DND-41 (cell line): ENCODE results near the gene PRR23E.

Experiments
- ATAC-seq: fragments of 200-7000 bp; cut with Tn5 transposase; 3 replicates; pipeline ENCODE4 v1.9.1; 2021; ENCODE audit warnings: low read depth; ENCODE audit not compliant: insufficient read depth
- DNase-seq: peaks from one replicate; pipeline ENCODE4 v3.0.0-alpha.2; 2020
- H2AFZ ChIP-seq: 2 replicates; pipeline ENCODE4 v1.6.0; 2012; ENCODE audit warnings: low read depth, low read length
- H3K27ac ChIP-seq: 2 replicates; pipeline ENCODE4 v1.5.1; 2012; ENCODE audit warnings: low read length, inconsistent platforms
- H3K27me3 ChIP-seq: fragments of 200-600 bp; sonication (generic); 2 replicates; pipeline ENCODE4 v1.6.0; 2012; ENCODE audit warnings: low read length, mild to moderate bottlenecking, inconsistent platforms; ENCODE audit not compliant: insufficient read depth, poor library complexity
- H3K36me3 ChIP-seq: 2 replicates; pipeline ENCODE4 v1.5.1; 2012; ENCODE audit warnings: low read length, inconsistent platforms; ENCODE audit not compliant: insufficient read depth
- H3K4me1 ChIP-seq: 2 replicates; pipeline ENCODE4 v1.5.1; 2012; ENCODE audit warnings: mild to moderate bottlenecking, low read length; ENCODE audit not compliant: insufficient read depth
- H3K4me2 ChIP-seq: 2 replicates; pipeline ENCODE4 v1.6.0; 2012; ENCODE audit warnings: mild to moderate bottlenecking, moderate library complexity, low read length, inconsistent platforms; ENCODE audit not compliant: insufficient read depth
- H3K4me3 ChIP-seq, 2 experiments: fragments of 200-600 bp in 1 of 2; shearing (Covaris generic) in 1 of 2; 2 replicates each; pipeline ENCODE4 v1.5.1; 2012 to 2016; ENCODE audit warnings: inconsistent platforms in 2 of 2, low read length in 2 of 2, mild to moderate bottlenecking in 2 of 2, low read depth in 1 of 2, moderate library complexity in 1 of 2
- H3K79me2 ChIP-seq: 2 replicates; pipeline ENCODE4 v1.6.0; 2012; ENCODE audit warnings: low read length, inconsistent platforms; ENCODE audit not compliant: insufficient read depth
- H3K9ac ChIP-seq: 2 replicates; pipeline ENCODE4 v1.6.0; 2012; ENCODE audit warnings: low read depth, mild to moderate bottlenecking, inconsistent platforms, low read length, moderate library complexity
- H3K9me3 ChIP-seq: 2 replicates; pipeline ENCODE4 v1.5.1; 2012; ENCODE audit warnings: low read length, moderate library complexity, mild to moderate bottlenecking, inconsistent platforms; ENCODE audit not compliant: insufficient read depth, severe bottlenecking
- H4K20me1 ChIP-seq: 2 replicates; pipeline ENCODE4 v1.6.0; 2012; ENCODE audit warnings: low read length; ENCODE audit not compliant: insufficient read depth
- CTCF ChIP-seq: IDR thresholded peaks from 2 replicates; pipeline ENCODE4 v1.5.1; 2012; ENCODE audit warnings: borderline replicate concordance, low read length, moderate library complexity, mild to moderate bottlenecking; ENCODE audit not compliant: poor library complexity, severe bottlenecking; ENCODE audit errors: extremely low read depth
- EZH2 ChIP-seq: IDR thresholded peaks from 3 replicates; pipeline ENCODE4 v1.6.1; 2012; ENCODE audit warnings: borderline replicate concordance, low read depth, mild to moderate bottlenecking, moderate library complexity, low read length, inconsistent platforms; ENCODE audit not compliant: severe bottlenecking

Gene PRR23E

GRCh38 chr3:127211118-127212060 lies 18.5 kb downstream of the PRR23E start:
- no peak for ATAC-seq
- Histone ChIP-seq H3K9me3 (no peaks in the 10 kb centered on the region), H3K4me2 (no peak overlapping the region), H3K79me2 (no peaks in the 10 kb centered on the region), H3K27ac (no peak overlapping the region), H4K20me1 (no peaks in the 10 kb centered on the region), H3K4me1 (peaks cover 36% of the 10 kb centered on the region), H3K27me3 (no peaks in the 10 kb centered on the region), H3K36me3 (no peaks in the 10 kb centered on the region), H2AFZ (no peak overlapping the region), H3K9ac (no peak overlapping the region), H3K4me3 (no peak overlapping the region)
- DNase-seq: no peak
- no peak for TF ChIP-seq EZH2

DNA sequence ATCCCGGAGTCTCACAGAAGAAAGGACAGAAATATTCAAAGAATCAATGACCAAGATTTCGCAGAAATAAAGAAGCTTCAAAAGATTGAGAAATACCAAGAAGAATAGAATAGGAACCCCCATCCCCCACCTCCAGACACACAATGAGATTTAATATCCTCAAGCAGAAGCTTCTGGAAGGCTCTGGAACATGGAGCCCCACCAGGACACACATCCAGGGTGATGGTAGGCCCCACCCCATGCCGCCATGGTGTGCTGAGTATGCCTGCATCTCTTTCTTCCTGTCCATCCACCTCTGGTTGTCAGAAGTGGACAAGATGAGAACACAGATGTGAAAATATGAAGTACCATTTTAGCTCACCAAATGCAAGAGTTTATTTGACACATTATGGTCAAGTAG lies 19.3 kb downstream of the PRR23E start:
- H3K4me2 ChIP-seq: no peak overlapping the region
- TF ChIP-seq EZH2 (no peak), CTCF (no peak)
- H3K36me3 ChIP-seq: no peaks in the 10 kb centered on the region
- no peak for ATAC-seq
- H3K9me3 ChIP-seq: no peaks in the 10 kb centered on the region
- no peak overlapping the region for H3K4me3 ChIP-seq
- no peaks in the 10 kb centered on the region for H3K27me3 ChIP-seq
- H2AFZ ChIP-seq: no peak overlapping the region
- H3K27ac ChIP-seq: no peak overlapping the region
- DNase-seq: no peak
- H4K20me1 ChIP-seq: no peaks in the 10 kb centered on the region
- no peak overlapping the region for H3K9ac ChIP-seq
- peaks cover 41% of the 10 kb centered on the region for H3K4me1 ChIP-seq
- no peaks in the 10 kb centered on the region for H3K79me2 ChIP-seq

DNA sequence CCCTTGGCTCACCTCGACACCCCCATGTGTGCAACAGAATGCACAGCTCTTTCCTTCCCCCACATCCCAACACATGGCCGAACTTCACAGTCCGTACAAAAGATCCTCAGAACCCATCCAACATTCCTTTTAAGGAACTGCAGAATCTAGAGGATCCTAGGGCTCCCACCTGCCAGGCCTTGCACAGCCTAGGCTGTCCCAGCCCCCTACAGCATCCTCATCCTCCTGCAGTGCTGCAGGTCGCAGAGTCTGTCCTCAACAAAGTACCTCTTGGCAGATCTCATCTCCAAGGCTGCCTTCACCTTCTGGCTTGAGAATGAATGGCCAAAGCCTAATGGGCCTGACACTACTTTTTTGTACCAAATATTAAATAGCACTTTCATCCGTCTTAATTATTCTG lies 19.8 kb downstream of the PRR23E start:
- H3K9ac ChIP-seq: no peak overlapping the region

More for the DNA sequence above, 19.8 kb downstream of the PRR23E start:
- Histone ChIP-seq H3K4me1 (peaks cover 43% of the 10 kb centered on the region), H3K36me3 (no peaks in the 10 kb centered on the region), H3K27me3 (no peaks in the 10 kb centered on the region), H3K4me2 (no peak overlapping the region), H3K4me3 (no peak overlapping the region), H3K9me3 (no peaks in the 10 kb centered on the region), H3K79me2 (no peaks in the 10 kb centered on the region), H3K27ac (peak overlapping the region; percentile 32), H4K20me1 (no peaks in the 10 kb centered on the region), H2AFZ (no peak overlapping the region)
- no peak for DNase-seq
- TF ChIP-seq CTCF (no peak), EZH2 (no peak)
- ATAC-seq: no peak
